Neural cell (in vitro differentiated cells): ENCODE results near the gene PREX1. TPM values are rescaled to one million over a fixed set of nuclear protein-coding genes. Genes with fewer than 3 reads are reported as not detected.

Experiments
- H2AFZ ChIP-seq: fragments of 200-600, 300-800 bp; sonication (generic), shearing (Covaris generic); 2 replicates; pipeline ENCODE4 v1.6.0; 2014; ENCODE audit warnings: low read depth, mild to moderate bottlenecking, antibody characterized with exemption, low read length, moderate library complexity
- H3F3A ChIP-seq: fragments of 200-600 bp; shearing (Covaris generic); 2 replicates; pipeline ENCODE4 v1.6.1; 2016; ENCODE audit warnings: mild to moderate bottlenecking, moderate library complexity, mixed read lengths, antibody characterized with exemption, low read length; ENCODE audit not compliant: insufficient read depth, poor library complexity, severe bottlenecking
- H3K27ac ChIP-seq: fragments of 200-600, 300-800 bp; sonication (generic), shearing (Covaris generic); 2 replicates; pipeline ENCODE4 v1.5.1; 2014; ENCODE audit warnings: mild to moderate bottlenecking, low read length, moderate library complexity
- H3K27me3 ChIP-seq: fragments of 300-800, 200-600 bp; sonication (generic), shearing (Covaris generic); 2 replicates; pipeline ENCODE4 v1.6.0; 2014; ENCODE audit warnings: mild to moderate bottlenecking, low read depth, low read length, moderate library complexity; ENCODE audit not compliant: insufficient read depth
- H3K36me3 ChIP-seq: fragments of 300-800, 200-600 bp; sonication (generic), shearing (Covaris generic); 2 replicates; pipeline ENCODE4 v1.5.1; 2014; ENCODE audit warnings: mild to moderate bottlenecking, antibody characterized with exemption, low read length, moderate library complexity; ENCODE audit not compliant: insufficient read depth
- H3K4me2 ChIP-seq: fragments of 300-800, 200-600 bp; sonication (generic), shearing (Covaris generic); 2 replicates; pipeline ENCODE4 v1.6.0; 2014; ENCODE audit warnings: mild to moderate bottlenecking, low read length
- H3K4me3 ChIP-seq: fragments of 300-800, 200-600 bp; sonication (generic), shearing (Covaris generic); 2 replicates; pipeline ENCODE4 v1.5.1; 2014; ENCODE audit warnings: mild to moderate bottlenecking, low read length, moderate library complexity
- H3K79me2 ChIP-seq: fragments of 200-600 bp; shearing (Covaris generic); replicated peaks from 2 replicates; pipeline ENCODE4 v1.6.0; 2014; ENCODE audit warnings: mild to moderate bottlenecking, low read length, moderate library complexity; ENCODE audit not compliant: insufficient read depth
- H3K9ac ChIP-seq: fragments of 300-800, 200-600 bp; sonication (generic), shearing (Covaris generic); 2 replicates; pipeline ENCODE4 v1.6.1; 2016; ENCODE audit warnings: mild to moderate bottlenecking, low read length, mixed read lengths
- H3K9me2 ChIP-seq: fragments of 200-600 bp; shearing (Covaris generic); 2 replicates; pipeline ENCODE4 v1.6.1; 2016; ENCODE audit warnings: mild to moderate bottlenecking, low read length, mixed read lengths; ENCODE audit not compliant: insufficient read depth
- H3K9me3 ChIP-seq: fragments of 200-600, 300-800 bp; sonication (generic), shearing (Covaris generic); 2 replicates; pipeline ENCODE4 v1.6.1; 2016; ENCODE audit warnings: mild to moderate bottlenecking, mixed run types, low read length, moderate library complexity, mixed read lengths
- H4K20me1 ChIP-seq: fragments of 200-600 bp; shearing (Covaris generic); 2 replicates; pipeline ENCODE4 v1.6.1; 2016; ENCODE audit warnings: mild to moderate bottlenecking, mixed run types; ENCODE audit not compliant: insufficient read depth
- CTCF ChIP-seq: fragments of 450-650 bp; IDR thresholded peaks from 2 replicates; pipeline ENCODE4 v1.5.1; 2014; ENCODE audit warnings: antibody characterized with exemption, mild to moderate bottlenecking, moderate library complexity; ENCODE audit not compliant: poor library complexity, severe bottlenecking
- EP300 ChIP-seq: fragments of 450-650 bp; conservative IDR thresholded peaks from 2 replicates; pipeline ENCODE4 v1.6.1; 2014; ENCODE audit warnings: antibody characterized with exemption, mild to moderate bottlenecking, moderate library complexity; ENCODE audit not compliant: poor library complexity, severe bottlenecking
- EZH2 ChIP-seq: fragments of 200-600, 300-800 bp; shearing (Covaris generic), sonication (generic); IDR thresholded peaks from 2 replicates; pipeline ENCODE4 v1.6.1; 2014; ENCODE audit warnings: antibody characterized with exemption, low read length, borderline replicate concordance, mild to moderate bottlenecking; ENCODE audit not compliant: insufficient read depth, poor library complexity, severe bottlenecking
- MXI1 ChIP-seq: fragments of 450-650 bp; conservative IDR thresholded peaks from 2 replicates; pipeline ENCODE4 v1.6.1; 2014; ENCODE audit warnings: antibody characterized with exemption, mild to moderate bottlenecking; ENCODE audit not compliant: poor library complexity, severe bottlenecking
- POLR2AphosphoS5 ChIP-seq: IDR thresholded peaks from 2 replicates; pipeline ENCODE4 v1.6.1; 2012
- RAD21 ChIP-seq: fragments of 450-650 bp; conservative IDR thresholded peaks from 2 replicates; pipeline ENCODE4 v1.6.1; 2014; ENCODE audit warnings: antibody characterized with exemption, mild to moderate bottlenecking, moderate library complexity
- REST ChIP-seq: IDR thresholded peaks from 2 replicates; pipeline ENCODE4 v1.6.1; 2012; ENCODE audit warnings: borderline replicate concordance
- SMC3 ChIP-seq: fragments of 450-650 bp; conservative IDR thresholded peaks from 2 replicates; pipeline ENCODE4 v1.6.1; 2014; ENCODE audit warnings: antibody characterized with exemption, mild to moderate bottlenecking, moderate library complexity; ENCODE audit not compliant: poor library complexity
- TAF1 ChIP-seq: IDR thresholded peaks from 2 replicates; pipeline ENCODE4 v1.6.1; 2012; ENCODE audit warnings: low read depth
- polyA plus RNA-seq: library from polyadenylated mRNA; depleted of rRNA; stranded (reverse); fragments of >200 nt; gene quantifications from 2 replicates; pipeline ENCODE4 v1.2.3, GENCODE V29; 2014

PREX1 gene
- polyA plus RNA-seq, 1 donor from 2014 or later: 0.06 TPM

- no peaks in the 10 kb centered on the region for H3K27me3 ChIP-seq
- no peaks in the 10 kb centered on the region for H3K36me3 ChIP-seq
- no peak overlapping the region for H3K27ac ChIP-seq
- H3K9me2 ChIP-seq: no peaks in the 10 kb centered on the region
- H3K4me2 ChIP-seq: no peak overlapping the region
- H3K4me3 ChIP-seq: no peak overlapping the region
- H4K20me1 ChIP-seq: no peaks in the 10 kb centered on the region
- H3K79me2 ChIP-seq: no peaks in the 10 kb centered on the region
- H2AFZ ChIP-seq: no peak overlapping the region
- no peak overlapping the region for H3K9ac ChIP-seq
- no peaks in the 10 kb centered on the region for H3F3A ChIP-seq
- no peaks in the 10 kb centered on the region for H3K9me3 ChIP-seq
- TF ChIP-seq TAF1 (no peak), REST (no peak), MXI1 (no peak), EP300 (no peak), CTCF (no peak), SMC3 (no peak), RAD21 (no peak), POLR2AphosphoS5 (no peak), EZH2 (no peak)
These were observed 87.5 kb downstream of the PREX1 start for GRCh38 chr20:48740292-48740649.

GRCh38 chr20:48739395-48740291, 88.2 kb downstream of the PREX1 start:
- Histone ChIP-seq H3K4me3 (no peak overlapping the region), H3K27me3 (no peaks in the 10 kb centered on the region), H3K36me3 (no peaks in the 10 kb centered on the region), H3K79me2 (no peaks in the 10 kb centered on the region), H4K20me1 (no peaks in the 10 kb centered on the region), H3F3A (no peaks in the 10 kb centered on the region), H3K9me3 (no peaks in the 10 kb centered on the region), H3K9ac (no peak overlapping the region), H3K4me2 (no peak overlapping the region), H3K9me2 (no peaks in the 10 kb centered on the region), H3K27ac (no peak overlapping the region), H2AFZ (no peak overlapping the region)
- TF ChIP-seq POLR2AphosphoS5 (no peak), TAF1 (no peak), MXI1 (no peak), RAD21 (no peak), CTCF (no peak), REST (no peak), EP300 (no peak), EZH2 (no peak), SMC3 (no peak)
